Vagina (tissue), 2 donors: ENCODE measurements around the gene TAF15.

Experiments
- POLR2A ChIP-seq, 2 donors: fragments of 450-650 bp; IDR thresholded peaks; one replicate each; pipeline ENCODE4 v1.6.1; 2017; ENCODE audit warnings: antibody characterized with exemption in 2 of 2, mild to moderate bottlenecking in 2 of 2, moderate library complexity in 2 of 2
- POLR2AphosphoS5 ChIP-seq, 2 donors: sonication (generic); formaldehyde crosslinking; IDR thresholded peaks; one replicate each; pipeline ENCODE4 v1.9.0; 2017; ENCODE audit warnings: antibody characterized with exemption in 2 of 2, mild to moderate bottlenecking in 2 of 2, low read depth in 1 of 2; ENCODE audit not compliant: insufficient read depth in 1 of 2
- TF ChIP-seq, protein P1 (sequence below), 3 experiments: fragments of 450-650 bp in 2 of 3; fragments of 200-600 bp in 1 of 3; sonication (generic) in 1 of 3; IDR thresholded peaks; one replicate each; pipeline ENCODE4 v1.5.1; 2017 to 2019; ENCODE audit warnings: antibody characterized with exemption in 3 of 3, mild to moderate bottlenecking in 2 of 3, moderate library complexity in 2 of 3

DNA sequence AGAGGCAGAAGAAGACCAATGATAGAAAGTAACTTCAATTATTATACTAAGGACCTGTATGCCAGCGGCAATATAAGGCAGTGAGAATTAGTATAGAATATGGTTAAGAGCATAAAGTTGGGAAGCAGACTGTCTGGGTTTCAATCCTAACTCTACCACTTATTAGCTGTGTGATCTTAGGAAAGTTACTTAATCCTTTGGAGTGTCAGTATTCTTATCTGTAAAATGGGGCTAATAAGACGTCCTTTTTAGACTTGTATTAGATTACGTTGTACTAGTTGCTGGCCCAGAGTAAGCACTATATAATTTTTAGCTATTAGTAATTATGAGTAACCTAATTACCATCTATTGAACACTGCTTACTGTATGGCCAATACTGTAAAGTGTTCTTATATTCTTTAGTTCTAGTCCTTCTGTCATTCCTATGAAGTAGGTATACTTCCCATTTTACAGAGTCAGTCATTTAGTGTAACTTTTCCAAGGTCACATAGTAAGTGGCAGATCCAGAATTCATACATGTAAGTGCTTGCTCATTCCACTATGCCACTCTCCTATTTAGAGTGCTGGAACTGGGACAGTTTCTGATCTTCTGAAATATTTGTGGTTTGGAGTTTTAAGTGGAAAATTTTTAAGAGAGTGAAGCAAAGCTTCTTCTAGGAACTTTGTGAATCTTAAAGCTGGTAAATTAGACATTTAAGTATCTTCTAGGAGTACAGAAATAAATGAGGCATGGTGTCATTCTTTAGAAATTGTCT lies 36.9 kb downstream of the TAF15 start:
- TF ChIP-seq, protein P1, sequence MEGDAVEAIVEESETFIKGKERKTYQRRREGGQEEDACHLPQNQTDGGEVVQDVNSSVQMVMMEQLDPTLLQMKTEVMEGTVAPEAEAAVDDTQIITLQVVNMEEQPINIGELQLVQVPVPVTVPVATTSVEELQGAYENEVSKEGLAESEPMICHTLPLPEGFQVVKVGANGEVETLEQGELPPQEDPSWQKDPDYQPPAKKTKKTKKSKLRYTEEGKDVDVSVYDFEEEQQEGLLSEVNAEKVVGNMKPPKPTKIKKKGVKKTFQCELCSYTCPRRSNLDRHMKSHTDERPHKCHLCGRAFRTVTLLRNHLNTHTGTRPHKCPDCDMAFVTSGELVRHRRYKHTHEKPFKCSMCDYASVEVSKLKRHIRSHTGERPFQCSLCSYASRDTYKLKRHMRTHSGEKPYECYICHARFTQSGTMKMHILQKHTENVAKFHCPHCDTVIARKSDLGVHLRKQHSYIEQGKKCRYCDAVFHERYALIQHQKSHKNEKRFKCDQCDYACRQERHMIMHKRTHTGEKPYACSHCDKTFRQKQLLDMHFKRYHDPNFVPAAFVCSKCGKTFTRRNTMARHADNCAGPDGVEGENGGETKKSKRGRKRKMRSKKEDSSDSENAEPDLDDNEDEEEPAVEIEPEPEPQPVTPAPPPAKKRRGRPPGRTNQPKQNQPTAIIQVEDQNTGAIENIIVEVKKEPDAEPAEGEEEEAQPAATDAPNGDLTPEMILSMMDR (IDR thresholded peaks at IDR 0.05): no peak
- TF ChIP-seq POLR2A (IDR thresholded peaks at IDR 0.05) (no peak), POLR2AphosphoS5 (IDR thresholded peaks at IDR 0.05; ENCODE audit: insufficient read depth in 1 of 2, low read depth in 1 of 2) (no peak)
